HepG2 (cell line): Measurements from ENCODE around the gene OPRD1.

ENCODE experiments used
- EZH2 ChIP-seq: conservative IDR thresholded peaks from 2 replicates; pipeline ENCODE4 v1.6.1; 2012; ENCODE audit warnings: mild to moderate bottlenecking, low read depth, low read length, moderate library complexity
- FOSL1 ChIP-seq: sonication (generic); formaldehyde crosslinking; IDR thresholded peaks from 2 replicates; pipeline ENCODE4 v1.9.0; 2021; ENCODE audit warnings: missing genetic modification reagents, borderline replicate concordance
- NFIC ChIP-seq: IDR thresholded peaks from 2 replicates; pipeline ENCODE4 v1.6.1; 2012; ENCODE audit warnings: mild to moderate bottlenecking, low read length, inconsistent platforms
- STAT5B ChIP-seq: sonication (generic); formaldehyde crosslinking; IDR thresholded peaks from 2 replicates; pipeline ENCODE4 v1.4.0; 2020; ENCODE audit warnings: missing genetic modification reagents

DNA sequence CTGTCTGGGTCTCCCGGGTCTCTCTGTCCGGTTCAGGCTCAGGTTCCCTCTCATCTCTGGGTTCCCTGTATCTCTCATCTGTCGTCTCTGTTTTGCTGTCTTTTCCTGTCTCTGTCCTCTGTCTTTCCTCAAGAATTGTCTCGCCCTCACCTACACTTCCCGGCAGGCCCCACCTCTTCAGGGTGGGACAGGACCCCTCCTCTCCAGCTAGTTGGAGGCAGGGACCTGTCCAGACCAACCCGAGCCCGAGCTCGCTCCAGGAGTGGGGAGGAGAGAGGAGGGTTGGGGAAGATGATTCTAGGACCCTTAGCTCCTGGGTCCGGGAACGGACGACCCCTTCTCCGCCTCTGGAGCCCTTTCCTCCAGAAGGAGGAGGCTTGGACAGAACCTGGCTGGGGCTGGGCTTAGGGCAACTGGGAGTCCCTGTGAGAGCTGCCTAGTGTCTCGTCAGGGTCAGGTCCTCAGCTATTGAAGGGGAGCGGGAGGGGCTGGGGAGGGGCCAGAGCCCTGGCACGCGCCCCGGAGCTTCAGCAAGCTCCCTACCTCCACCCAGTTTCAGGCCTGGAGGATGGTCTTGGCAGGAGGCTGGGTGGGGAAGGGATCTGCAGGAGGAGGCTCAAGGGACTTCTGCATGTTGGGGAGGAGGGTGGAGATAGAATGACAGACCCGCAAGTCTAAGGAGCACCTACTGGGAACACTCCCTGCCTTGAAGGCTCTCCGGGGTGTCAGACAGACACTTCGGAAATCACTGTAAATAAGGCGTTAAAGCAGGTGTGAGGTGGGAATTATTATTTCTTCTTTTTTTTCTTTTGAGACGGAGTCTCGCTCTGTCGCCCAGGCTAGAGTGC lies 76.1 kb downstream of the OPRD1 start:
- TF ChIP-seq STAT5B (CRISPR knock-in tag) (no peak), NFIC (no peak), EZH2 (no peak), FOSL1 (CRISPR knock-in tag) (no peak)
